H9 (cell line): ENCODE data around the gene CALHM3. TPM values are rescaled to one million over a fixed set of nuclear protein-coding genes. Genes with fewer than 3 reads are reported as not detected.

Experiments
- DNase-seq: peaks from one replicate; pipeline ENCODE4 v3.0.0-alpha.2; 2017
- H2AFZ ChIP-seq: one replicate; pipeline ENCODE4 v1.6.1; 2013; ENCODE audit warnings: mild to moderate bottlenecking, low read length, control low read depth, moderate library complexity
- H2AK5ac ChIP-seq: 2 replicates; pipeline ENCODE4 v1.6.1; 2013; ENCODE audit warnings: low read length, control low read depth, mixed read lengths; ENCODE audit not compliant: insufficient read length
- H2BK120ac ChIP-seq: one replicate; pipeline ENCODE4 v1.6.1; 2013; ENCODE audit warnings: low read depth, mild to moderate bottlenecking, low read length, control low read depth, inconsistent platforms; ENCODE audit not compliant: poor library complexity, severe bottlenecking
- H2BK12ac ChIP-seq: 2 replicates; pipeline ENCODE4 v1.6.1; 2013; ENCODE audit warnings: low read length, control low read depth, mixed read lengths, low read depth; ENCODE audit not compliant: insufficient read length
- H2BK15ac ChIP-seq: 2 replicates; pipeline ENCODE4 v1.6.1; 2013; ENCODE audit warnings: low read depth, low read length, control low read depth
- H2BK20ac ChIP-seq: one replicate; pipeline ENCODE4 v1.6.1; 2013; ENCODE audit warnings: low read depth, mild to moderate bottlenecking, low read length, control low read depth, inconsistent platforms; ENCODE audit not compliant: poor library complexity, severe bottlenecking
- H2BK5ac ChIP-seq: 2 replicates; pipeline ENCODE4 v1.6.1; 2013; ENCODE audit warnings: low read length, control low read depth, mixed read lengths; ENCODE audit not compliant: insufficient read length
- H3K14ac ChIP-seq: 2 replicates; pipeline ENCODE4 v1.6.1; 2013; ENCODE audit warnings: low read length, control low read depth; ENCODE audit not compliant: insufficient read depth
- H3K18ac ChIP-seq: 2 replicates; pipeline ENCODE4 v1.6.1; 2013; ENCODE audit warnings: low read depth, mild to moderate bottlenecking, mixed read lengths, low read length, control low read depth; ENCODE audit not compliant: insufficient read length
- H3K23ac ChIP-seq: 2 replicates; pipeline ENCODE4 v1.6.1; 2013; ENCODE audit warnings: low read length, control low read depth, mixed read lengths, low read depth; ENCODE audit not compliant: insufficient read length
- H3K23me2 ChIP-seq: 2 replicates; pipeline ENCODE4 v1.6.1; 2013; ENCODE audit warnings: low read depth, mild to moderate bottlenecking, mixed read lengths, low read length, control low read depth; ENCODE audit not compliant: insufficient read length, poor library complexity, severe bottlenecking
- H3K27ac ChIP-seq: 2 replicates; pipeline ENCODE4 v1.5.1; 2013; ENCODE audit warnings: low read length, control low read depth, mixed read lengths, low read depth; ENCODE audit not compliant: insufficient read length
- H3K27me3 ChIP-seq: 2 replicates; pipeline ENCODE4 v1.6.1; 2013; ENCODE audit warnings: low read length, control low read depth, inconsistent platforms; ENCODE audit not compliant: insufficient read depth
- H3K4ac ChIP-seq: 2 replicates; pipeline ENCODE4 v1.6.1; 2013; ENCODE audit warnings: low read depth, mild to moderate bottlenecking, control low read depth, inconsistent platforms, low read length, moderate library complexity
- H3K4me1 ChIP-seq: 2 replicates; pipeline ENCODE4 v1.6.1; 2013; ENCODE audit warnings: low read length, control low read depth, inconsistent platforms; ENCODE audit not compliant: insufficient read depth
- H3K4me2 ChIP-seq: 2 replicates; pipeline ENCODE4 v1.6.1; 2013; ENCODE audit warnings: low read length, control low read depth, mixed read lengths; ENCODE audit not compliant: insufficient read length, insufficient read depth
- H3K56ac ChIP-seq: 2 replicates; pipeline ENCODE4 v1.6.1; 2013; ENCODE audit warnings: low read depth, mild to moderate bottlenecking, mixed read lengths, low read length, control low read depth; ENCODE audit not compliant: insufficient read length
- H3K79me1 ChIP-seq: 2 replicates; pipeline ENCODE4 v1.6.1; 2013; ENCODE audit warnings: low read depth, mild to moderate bottlenecking, moderate library complexity, low read length, control low read depth, inconsistent platforms; ENCODE audit not compliant: insufficient read depth, poor library complexity, severe bottlenecking
- H3K79me2 ChIP-seq: 2 replicates; pipeline ENCODE4 v1.6.1; 2013; ENCODE audit warnings: low read length, control low read depth, inconsistent platforms; ENCODE audit not compliant: insufficient read depth
- H3K9ac ChIP-seq: 2 replicates; pipeline ENCODE4 v1.6.1; 2013; ENCODE audit warnings: low read length, control low read depth, mixed read lengths; ENCODE audit not compliant: insufficient read length; ENCODE audit errors: extremely low read depth
- H3K9me3 ChIP-seq: one replicate; pipeline ENCODE4 v1.6.1; 2013; ENCODE audit warnings: low read depth, low read length, inconsistent platforms; ENCODE audit not compliant: control insufficient read depth
- H3T11ph ChIP-seq: one replicate; pipeline ENCODE4 v1.6.1; 2013; ENCODE audit warnings: mild to moderate bottlenecking, low read length, control low read depth, inconsistent platforms
- H4K20me1 ChIP-seq: one replicate; pipeline ENCODE4 v1.6.1; 2013; ENCODE audit not compliant: control insufficient read depth, insufficient read length, insufficient read depth
- H4K5ac ChIP-seq: 2 replicates; pipeline ENCODE4 v1.6.1; 2013; ENCODE audit warnings: low read depth, mild to moderate bottlenecking, mixed read lengths, low read length, control low read depth; ENCODE audit not compliant: insufficient read length
- H4K8ac ChIP-seq: replicated peaks from 2 replicates; pipeline ENCODE4 v1.6.1; 2013; ENCODE audit warnings: low read length, control low read depth, mixed read lengths, low read depth; ENCODE audit not compliant: insufficient read length
- H4K91ac ChIP-seq: 2 replicates; pipeline ENCODE4 v1.6.1; 2013; ENCODE audit warnings: low read depth, mild to moderate bottlenecking, moderate library complexity, mixed read lengths, low read length, control low read depth; ENCODE audit not compliant: insufficient read length
- H3K27ac Mint-ChIP-seq, 3 experiments: 2 replicates in 2 of 3; 3 replicates in 1 of 3; pipeline ENCODE4 v1.8.0; 2020 to 2021; ENCODE audit warnings: mixed read lengths in 3 of 3, mild to moderate bottlenecking in 1 of 3, moderate library complexity in 1 of 3
- H3K27me3 Mint-ChIP-seq: 2 replicates; pipeline ENCODE4 v1.8.0; 2021; ENCODE audit warnings: low read depth, mild to moderate bottlenecking, moderate library complexity, mixed read lengths
- H3K36me3 Mint-ChIP-seq, 3 experiments: 2 replicates in 2 of 3; 3 replicates in 1 of 3; pipeline ENCODE4 v1.8.0; 2020 to 2021; ENCODE audit warnings: low read depth in 3 of 3, mixed read lengths in 3 of 3; ENCODE audit not compliant: insufficient read depth in 1 of 3
- H3K4me1 Mint-ChIP-seq, 2 experiments: 2 replicates each; pipeline ENCODE4 v1.8.0; 2020; ENCODE audit warnings: mixed read lengths in 2 of 2
- H3K4me3 Mint-ChIP-seq, 2 experiments: 2 replicates in 1 of 2; 3 replicates in 1 of 2; pipeline ENCODE4 v1.8.0; 2020 to 2021; ENCODE audit warnings: mild to moderate bottlenecking in 2 of 2, mixed read lengths in 2 of 2, moderate library complexity in 1 of 2
- H3K9me3 Mint-ChIP-seq, 2 experiments: 2 replicates in 1 of 2; 3 replicates in 1 of 2; pipeline ENCODE4 v1.8.0; 2020; ENCODE audit warnings: mild to moderate bottlenecking in 2 of 2, mixed read lengths in 2 of 2, moderate library complexity in 1 of 2
- WGBS: extraction: QIAGEN DNeasy Blood & Tissue Kit; methylation state at CpG from one replicate; pipeline ENCODE4 v1.1.7; 2013; ENCODE audit warnings: missing lambda C conversion rate, low lambda C conversion rate, mixed read lengths; ENCODE audit not compliant: insufficient read length; ENCODE audit errors: extremely low coverage; 5-methylcytosine and 5-hydroxymethylcytosine counted together
- total RNA-seq: library from RNA; stranded (reverse); gene quantifications from 2 replicates; pipeline ENCODE4 v1.2.1, GENCODE V29; 2021
- TF ChIP-seq, protein P1 (sequence below): fragments of 200-600 bp; sonication (generic); conservative IDR thresholded peaks from 3 replicates; pipeline ENCODE4 v1.8.0; 2021; ENCODE audit warnings: antibody characterized with exemption, mild to moderate bottlenecking

The CALHM3 gene
- total RNA-seq, 1 experiment from 2014 or later: not detected

GRCh38 chr10:103476046-103476768, 2.8 kb downstream of the CALHM3 start:
- Histone ChIP-seq H3K23me2 (no peaks in the 10 kb centered on the region), H3K27ac (no peak overlapping the region), H3K9me3 (no peaks in the 10 kb centered on the region), H2AFZ (no peak overlapping the region), H4K91ac (no peak overlapping the region), H3T11ph (no peak overlapping the region), H3K23ac (no peak overlapping the region), H2BK5ac (no peak overlapping the region), H3K9ac (no peak overlapping the region), H3K27me3 (no peaks in the 10 kb centered on the region), H3K4me2 (no peak overlapping the region), H3K4me1 (no peaks in the 10 kb centered on the region; the same call in 1 of the 2 replicates), H4K20me1 (no peaks in the 10 kb centered on the region), H2BK120ac (no peak overlapping the region), H3K56ac (no peak overlapping the region), H3K18ac (no peak overlapping the region), H2BK15ac (no peak overlapping the region), H3K79me1 (no peaks in the 10 kb centered on the region), H3K14ac (no peak overlapping the region), H3K79me2 (no peaks in the 10 kb centered on the region), H2BK12ac (no peak overlapping the region), H3K4ac (no peak overlapping the region), H2BK20ac (no peak overlapping the region), H4K5ac (no peak overlapping the region), H4K8ac (no peak overlapping the region), H2AK5ac (no peak overlapping the region)
- peaks cover 2% of the 10 kb centered on the region; the same call in 1 of the 2 replicates for H3K27me3 Mint-ChIP-seq
- H3K27ac Mint-ChIP-seq: peak overlapping the region in 2 of 3 experiments; percentile 10 to 72; a peak in 1 of 7 replicates
- TF ChIP-seq, protein P1, sequence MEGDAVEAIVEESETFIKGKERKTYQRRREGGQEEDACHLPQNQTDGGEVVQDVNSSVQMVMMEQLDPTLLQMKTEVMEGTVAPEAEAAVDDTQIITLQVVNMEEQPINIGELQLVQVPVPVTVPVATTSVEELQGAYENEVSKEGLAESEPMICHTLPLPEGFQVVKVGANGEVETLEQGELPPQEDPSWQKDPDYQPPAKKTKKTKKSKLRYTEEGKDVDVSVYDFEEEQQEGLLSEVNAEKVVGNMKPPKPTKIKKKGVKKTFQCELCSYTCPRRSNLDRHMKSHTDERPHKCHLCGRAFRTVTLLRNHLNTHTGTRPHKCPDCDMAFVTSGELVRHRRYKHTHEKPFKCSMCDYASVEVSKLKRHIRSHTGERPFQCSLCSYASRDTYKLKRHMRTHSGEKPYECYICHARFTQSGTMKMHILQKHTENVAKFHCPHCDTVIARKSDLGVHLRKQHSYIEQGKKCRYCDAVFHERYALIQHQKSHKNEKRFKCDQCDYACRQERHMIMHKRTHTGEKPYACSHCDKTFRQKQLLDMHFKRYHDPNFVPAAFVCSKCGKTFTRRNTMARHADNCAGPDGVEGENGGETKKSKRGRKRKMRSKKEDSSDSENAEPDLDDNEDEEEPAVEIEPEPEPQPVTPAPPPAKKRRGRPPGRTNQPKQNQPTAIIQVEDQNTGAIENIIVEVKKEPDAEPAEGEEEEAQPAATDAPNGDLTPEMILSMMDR: peak; percentile 76
- WGBS: no CpG with 5 or more reads among the region's 11 CpGs
- H3K9me3 Mint-ChIP-seq: no peaks in the 10 kb centered on the region
- H3K4me3 Mint-ChIP-seq: no peak overlapping the region; a peak in 1 of 5 replicates
- H3K36me3 Mint-ChIP-seq: no peaks in the 10 kb centered on the region
- peak; percentile 91 for DNase-seq
- peaks cover 16 to 30% of the 10 kb centered on the region in 2 experiments for H3K4me1 Mint-ChIP-seq
